H54 (cell line): ENCODE measurements around the gene TMEM214.

Experiments
- DNase-seq: peaks from one replicate; pipeline ENCODE4 v3.0.0; 2011; ENCODE audit warnings: low spot score, mixed read lengths; ENCODE audit not compliant: insufficient read length
- FAIRE-seq: peaks from 3 replicates; lab custom pipeline; 2011; peaks lifted over from hg19 to GRCh38; lab: Jason Lieb, UNC
- POLR2A ChIP-seq: IDR thresholded peaks from 2 replicates; pipeline ENCODE4 v1.6.1; 2011; ENCODE audit warnings: low read depth, mild to moderate bottlenecking, low read length

The TMEM214 gene

GRCh38 chr2:27084297-27085061 lies 51.7 kb downstream of the TMEM214 start:
- no peak for DNase-seq
- FAIRE-seq: no peak
- TF ChIP-seq POLR2A: no peak

DNA sequence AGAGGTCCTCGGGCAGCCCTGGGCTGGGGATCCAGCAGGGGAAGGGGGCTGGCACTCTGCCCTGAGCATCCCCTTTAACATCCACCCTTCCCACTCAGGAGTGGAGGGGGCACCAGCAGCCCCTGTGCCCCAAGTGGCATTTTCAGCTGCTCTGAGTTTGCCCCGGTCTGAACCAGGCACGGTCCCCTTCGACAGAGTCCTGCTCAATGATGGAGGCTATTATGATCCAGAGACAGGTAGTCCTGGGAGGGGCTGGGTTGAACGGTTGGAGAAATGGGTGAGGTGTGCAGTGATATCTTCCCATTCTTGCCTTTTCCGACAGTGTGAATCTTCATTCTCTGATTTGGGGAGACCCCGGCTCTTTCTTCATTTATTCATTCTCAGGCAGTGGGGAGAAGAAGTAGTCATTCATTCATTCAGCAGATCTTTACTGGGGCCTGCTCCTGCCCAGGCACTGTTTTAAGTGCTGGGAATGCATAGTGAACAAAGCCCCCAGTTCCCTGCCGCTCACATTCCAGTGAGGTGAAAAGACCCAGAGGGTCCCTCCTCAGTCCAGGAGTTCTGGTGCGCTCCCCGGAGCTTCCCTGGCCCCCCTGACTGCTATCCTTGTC lies 52.4 kb downstream of the TMEM214 start:
- no peak for TF ChIP-seq POLR2A
- no peak for FAIRE-seq
- DNase-seq: no peak

GRCh38 chr2:27085673-27086089 lies 52.9 kb downstream of the TMEM214 start:
- DNase-seq: peak; percentile 57
- TF ChIP-seq POLR2A: peak; percentile 42; the same call in 1 of the 2 replicates
- no peak for FAIRE-seq

DNA sequence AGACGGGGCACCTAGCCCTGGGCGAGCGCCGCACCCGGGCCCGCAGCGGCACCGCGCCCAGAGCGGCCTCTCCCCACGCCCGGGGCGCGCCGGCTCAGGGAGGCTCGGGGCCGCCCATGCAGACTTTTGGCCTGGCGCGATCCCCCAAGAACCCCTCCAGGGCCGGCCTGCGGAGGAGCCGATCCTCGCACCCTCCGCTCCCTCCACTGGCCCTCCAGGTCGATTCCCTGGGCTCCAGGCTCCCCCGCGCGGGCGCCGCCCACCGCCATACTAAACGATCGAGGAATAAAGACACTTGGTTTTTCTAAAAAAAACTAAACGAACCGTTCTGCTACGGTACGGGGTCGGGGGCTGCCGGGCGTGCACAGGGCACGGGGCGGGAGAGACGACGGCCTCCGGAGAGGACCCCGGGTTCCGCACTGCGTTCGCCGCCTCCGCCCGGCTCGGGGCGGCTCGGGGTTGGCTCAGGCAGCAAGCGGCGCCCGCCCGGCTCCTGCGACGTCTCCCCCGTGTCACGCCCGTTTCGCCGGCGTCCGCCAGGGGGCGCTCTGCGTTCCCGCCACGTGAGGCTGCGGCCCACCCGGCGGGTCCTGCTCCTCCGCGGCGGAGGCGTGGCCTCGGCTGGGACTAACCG lies 53.4 kb downstream of the TMEM214 start:
- TF ChIP-seq POLR2A: peak; percentile 44; the same call in 1 of the 2 replicates
- DNase-seq: peak; percentile 98
- FAIRE-seq: no peak

GRCh38 chr2:27086724-27087593 lies 54.2 kb downstream of the TMEM214 start, which contains the start of gene KHK:
Gene KHK (plus strand): TSS chr2:27086772. CDS start chr2:27087260, 488 bp downstream.
- TF ChIP-seq POLR2A: no peak
- DNase-seq: peak; percentile 74
- no peak for FAIRE-seq

- no peak for TF ChIP-seq POLR2A
- FAIRE-seq: no peak
Measured at GRCh38 chr2:27087823-27088410, 55.2 kb downstream of the TMEM214 start.

GRCh38 chr2:27088634-27089033 lies 55.9 kb downstream of the TMEM214 start:
- TF ChIP-seq POLR2A: no peak
- FAIRE-seq: no peak
- no peak for DNase-seq

More at GRCh38 chr2:27087823-27088410, 55.2 kb downstream of the TMEM214 start:
- no peak for DNase-seq

DNA sequence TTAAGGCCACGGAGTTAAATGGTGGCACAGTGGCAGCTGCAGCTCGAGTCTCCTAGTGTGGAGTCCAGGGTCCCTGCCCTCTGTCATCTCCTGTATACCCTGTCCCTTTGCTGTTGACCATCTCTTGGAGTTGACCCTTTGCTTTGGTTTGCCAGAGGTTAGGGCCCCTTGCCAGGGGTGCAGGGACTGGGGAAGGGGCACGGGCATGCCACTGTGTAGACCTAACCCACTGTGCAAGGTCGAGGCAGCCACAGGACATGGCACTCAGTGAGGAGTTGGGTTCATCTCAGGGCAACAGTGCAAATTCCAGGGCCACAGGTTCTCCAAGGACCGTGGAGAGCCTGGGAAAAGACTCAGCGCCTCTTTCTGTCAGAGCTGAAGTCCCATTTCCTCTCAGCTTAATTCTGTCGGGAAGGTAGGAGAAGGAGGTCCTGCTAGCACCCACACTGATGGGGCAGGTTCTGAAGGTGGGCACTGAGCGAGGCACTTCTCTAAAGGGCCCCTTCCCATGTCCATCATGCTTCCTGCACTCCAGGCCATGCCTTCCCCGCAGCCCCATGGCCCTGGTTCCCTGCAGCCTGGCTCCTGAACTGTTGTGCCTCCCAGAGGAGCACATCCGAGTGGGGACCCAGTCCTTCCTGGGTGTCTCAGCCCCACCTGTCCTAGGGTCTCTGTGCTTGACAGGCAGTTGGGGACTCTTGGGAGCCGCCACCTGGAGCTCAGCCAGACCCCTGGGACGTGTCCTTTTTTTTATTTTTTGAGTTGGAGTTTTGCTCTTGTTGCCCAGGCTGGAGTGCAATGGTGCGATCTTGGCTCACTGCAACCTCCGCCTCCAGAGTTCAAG lies 56.6 kb downstream of the TMEM214 start:
- TF ChIP-seq POLR2A: no peak
- FAIRE-seq (no peak), DNase-seq (no peak)
